ENCODE results near the gene EDN3. TPM values are rescaled to one million over a fixed set of nuclear protein-coding genes. Genes with fewer than 3 reads are reported as not detected.

EDN3 gene
- total RNA-seq, 1 donor from 2014 or later = 0.87 TPM

DNA sequence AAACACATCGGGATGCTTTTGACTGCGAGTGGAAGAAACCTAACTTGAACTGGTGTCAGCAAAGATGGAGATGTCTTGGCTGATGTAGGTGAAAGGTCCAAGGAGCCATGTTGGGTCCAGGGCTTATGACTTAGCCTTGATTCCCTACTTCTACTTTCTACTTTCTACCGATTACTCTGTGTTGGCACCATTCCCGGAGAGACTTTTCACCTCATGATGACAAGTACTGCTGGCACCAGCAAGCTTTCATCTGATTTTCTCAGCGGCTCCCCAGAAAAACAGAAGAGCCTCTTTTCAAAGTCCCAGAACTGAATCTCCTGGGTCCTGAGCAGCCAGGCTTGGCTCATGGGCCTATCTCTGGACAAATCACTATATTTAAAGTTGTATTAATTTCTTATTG lies 4.9 kb upstream of the EDN3 start:
- no peak overlapping the region for H3K4me3 ChIP-seq
- ATAC-seq (no peak), DNase-seq (no peak)
- no peak overlapping the region for H3K27ac ChIP-seq
- H3K9me3 ChIP-seq = no peaks in the 10 kb centered on the region
- TF ChIP-seq, protein P1, sequence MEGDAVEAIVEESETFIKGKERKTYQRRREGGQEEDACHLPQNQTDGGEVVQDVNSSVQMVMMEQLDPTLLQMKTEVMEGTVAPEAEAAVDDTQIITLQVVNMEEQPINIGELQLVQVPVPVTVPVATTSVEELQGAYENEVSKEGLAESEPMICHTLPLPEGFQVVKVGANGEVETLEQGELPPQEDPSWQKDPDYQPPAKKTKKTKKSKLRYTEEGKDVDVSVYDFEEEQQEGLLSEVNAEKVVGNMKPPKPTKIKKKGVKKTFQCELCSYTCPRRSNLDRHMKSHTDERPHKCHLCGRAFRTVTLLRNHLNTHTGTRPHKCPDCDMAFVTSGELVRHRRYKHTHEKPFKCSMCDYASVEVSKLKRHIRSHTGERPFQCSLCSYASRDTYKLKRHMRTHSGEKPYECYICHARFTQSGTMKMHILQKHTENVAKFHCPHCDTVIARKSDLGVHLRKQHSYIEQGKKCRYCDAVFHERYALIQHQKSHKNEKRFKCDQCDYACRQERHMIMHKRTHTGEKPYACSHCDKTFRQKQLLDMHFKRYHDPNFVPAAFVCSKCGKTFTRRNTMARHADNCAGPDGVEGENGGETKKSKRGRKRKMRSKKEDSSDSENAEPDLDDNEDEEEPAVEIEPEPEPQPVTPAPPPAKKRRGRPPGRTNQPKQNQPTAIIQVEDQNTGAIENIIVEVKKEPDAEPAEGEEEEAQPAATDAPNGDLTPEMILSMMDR (IDR thresholded peaks at IDR 0.05) = no peak
- peaks cover 49% of the 10 kb centered on the region for H3K27me3 ChIP-seq
- H3K4me1 ChIP-seq = no peaks in the 10 kb centered on the region
- intact Hi-C loops (cut with DNase I) = no loop called here
- no peaks in the 10 kb centered on the region for H3K36me3 ChIP-seq

DNA sequence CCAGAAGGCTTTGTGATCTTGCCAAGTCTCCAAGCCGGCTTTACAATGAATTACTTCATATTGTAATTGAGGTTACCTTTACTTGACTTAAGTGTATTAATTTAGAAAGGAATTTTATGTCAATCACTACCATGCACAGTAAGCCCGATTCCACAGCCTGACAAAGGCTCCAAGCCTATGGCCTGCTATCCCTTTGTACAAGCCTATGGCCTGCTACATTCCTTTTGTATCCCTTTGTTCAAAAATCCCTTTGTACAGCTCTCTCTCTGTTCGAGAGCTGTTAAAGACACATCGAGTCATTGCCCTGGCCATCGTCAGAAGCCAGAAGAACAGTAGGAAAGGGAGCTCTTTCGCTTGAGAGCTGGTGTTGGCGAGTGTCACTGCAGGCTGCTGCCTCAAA lies 2.7 kb upstream of the EDN3 start:
- Histone ChIP-seq H3K36me3 (no peaks in the 10 kb centered on the region), H3K4me3 (no peak overlapping the region), H3K27ac (no peak overlapping the region), H3K9me3 (no peaks in the 10 kb centered on the region), H3K4me1 (no peaks in the 10 kb centered on the region), H3K27me3 (peaks cover 58% of the 10 kb centered on the region)
- TF ChIP-seq, protein P1 (IDR thresholded peaks at IDR 0.05) = no peak
- intact Hi-C loops (cut with DNase I) = no loop called here
- no peak for ATAC-seq
- no peak for DNase-seq

DNA sequence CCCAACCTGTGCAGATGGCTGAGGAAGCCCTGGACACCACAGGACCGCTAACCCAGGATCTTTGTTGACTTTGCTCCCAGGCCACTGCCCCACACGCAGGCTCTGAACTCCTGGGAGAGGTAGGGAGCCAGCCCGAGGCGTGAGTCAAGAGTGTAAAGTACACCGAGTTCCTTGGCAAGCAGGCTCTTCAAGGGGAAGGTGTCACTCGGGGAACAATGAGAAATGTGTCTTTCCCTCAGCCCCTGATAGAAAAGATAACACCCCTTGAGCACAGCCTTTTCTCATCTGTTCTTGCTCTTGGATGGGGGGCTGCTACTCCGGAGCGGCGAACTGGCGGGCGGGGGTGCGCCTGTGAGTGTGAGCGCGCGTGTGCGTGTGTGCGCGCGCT lies 472 bp upstream of the EDN3 start:
- Histone ChIP-seq H3K36me3 (no peaks in the 10 kb centered on the region), H3K4me1 (no peaks in the 10 kb centered on the region), H3K9me3 (no peaks in the 10 kb centered on the region), H3K27ac (no peak overlapping the region), H3K4me3 (no peak overlapping the region), H3K27me3 (peaks cover 51% of the 10 kb centered on the region)
- DNase-seq (no peak), ATAC-seq (peak; percentile 31)
- intact Hi-C loops (cut with DNase I) = no loop called here
- TF ChIP-seq, protein P1 (IDR thresholded peaks at IDR 0.05) = no peak

DNA sequence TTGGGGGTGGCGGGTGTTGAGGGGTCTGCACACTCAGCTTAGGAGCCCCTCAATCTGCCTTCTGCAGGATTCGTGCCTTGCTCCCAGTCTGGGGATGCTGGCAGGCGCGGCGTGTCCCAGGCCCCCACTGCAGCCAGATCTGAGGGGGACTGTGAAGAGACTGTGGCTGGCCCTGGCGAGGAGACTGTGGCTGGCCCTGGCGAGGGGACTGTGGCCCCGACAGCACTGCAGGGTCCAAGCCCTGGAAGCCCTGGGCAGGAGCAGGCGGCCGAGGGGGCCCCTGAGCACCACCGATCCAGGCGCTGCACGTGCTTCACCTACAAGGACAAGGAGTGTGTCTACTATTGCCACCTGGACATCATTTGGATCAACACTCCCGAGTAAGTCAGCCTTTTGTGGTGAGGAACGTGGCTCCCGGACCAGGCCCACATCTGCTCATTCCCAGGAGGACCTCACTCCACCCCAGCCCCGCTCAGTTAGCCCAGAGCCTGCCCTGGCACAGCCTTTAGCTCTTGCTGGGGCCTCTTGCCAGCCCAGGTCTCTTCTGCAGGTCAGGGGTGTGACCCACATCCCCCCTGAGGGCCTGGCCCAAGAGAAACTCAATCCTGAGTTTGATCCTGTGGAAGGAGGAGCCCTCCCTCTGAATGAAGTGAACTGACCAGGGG lies 1.1 kb downstream of the EDN3 start:
- DNase-seq = no peak
- intact Hi-C loops (cut with DNase I) = no loop called here
- no peak for ATAC-seq

DNA sequence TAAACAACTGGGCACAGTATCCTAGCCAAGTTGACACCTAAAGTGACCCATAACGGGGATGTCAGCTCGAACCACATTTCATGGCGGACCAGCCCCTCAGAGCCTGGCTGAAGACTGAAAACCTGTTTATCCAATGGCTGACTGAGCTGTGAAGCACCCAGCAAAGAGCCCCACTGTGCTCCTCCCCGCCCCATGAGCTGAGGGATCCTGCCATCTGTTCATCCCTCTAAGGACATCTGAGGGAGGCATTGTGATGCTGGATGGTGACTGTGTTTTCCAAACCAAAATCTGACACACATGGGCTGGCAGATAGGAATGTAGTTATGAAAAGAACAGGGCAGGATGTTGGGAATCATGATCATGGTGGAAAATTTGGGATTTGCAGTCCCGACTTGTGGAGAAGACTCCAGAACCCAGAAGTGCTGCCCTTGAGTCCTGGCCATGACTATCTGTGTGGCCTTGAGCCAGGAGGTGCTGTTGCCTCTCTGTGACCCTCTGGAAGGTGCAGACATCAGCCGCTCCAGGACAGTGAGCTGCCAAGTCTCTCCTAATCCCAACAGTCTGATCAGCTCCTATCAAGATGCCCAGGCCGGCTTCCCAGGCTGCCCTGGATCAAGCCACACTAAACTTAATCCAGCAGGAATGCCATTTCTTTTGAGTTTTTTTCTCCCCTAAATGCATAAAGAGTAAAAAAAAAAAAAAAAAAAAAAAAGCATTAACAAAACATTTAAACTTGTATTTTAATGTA lies 5.7 kb downstream of the EDN3 start:
- no peak for DNase-seq
- no peak overlapping the region for H3K4me3 ChIP-seq

More for the DNA sequence above, 1.1 kb downstream of the EDN3 start:
- TF ChIP-seq, protein P1 (IDR thresholded peaks at IDR 0.05) = no peak
- Histone ChIP-seq H3K4me1 (no peaks in the 10 kb centered on the region), H3K9me3 (no peaks in the 10 kb centered on the region), H3K27ac (no peak overlapping the region), H3K4me3 (no peak overlapping the region), H3K36me3 (no peaks in the 10 kb centered on the region), H3K27me3 (peaks cover 45% of the 10 kb centered on the region)

More for the DNA sequence above, 5.7 kb downstream of the EDN3 start:
- Histone ChIP-seq H3K27me3 (peaks cover 13% of the 10 kb centered on the region), H3K9me3 (no peaks in the 10 kb centered on the region), H3K4me1 (no peaks in the 10 kb centered on the region), H3K27ac (no peak overlapping the region), H3K36me3 (no peaks in the 10 kb centered on the region)
- TF ChIP-seq, protein P1 (IDR thresholded peaks at IDR 0.05) = no peak
- intact Hi-C loops (cut with DNase I) = no loop called here
- ATAC-seq = no peak

Measured in upper lobe of right lung (tissue), 1 donor.